Upper lobe of left lung (tissue), 6 donors: ENCODE results near the gene FNDC3A. TPM values are rescaled to one million over a fixed set of nuclear protein-coding genes. Genes with fewer than 3 reads are reported as not detected.
A peak's percentile ranks its signal among the peaks of the same experiment; 100 is the strongest.

Experiments
- ATAC-seq, 2 donors: fragments of 200-7000 bp; cut with Tn5 transposase; one replicate each; pipeline ENCODE4 v1.9.1; 2022; ENCODE audit warnings: mild to moderate bottlenecking in 2 of 2, moderate library complexity in 2 of 2; ENCODE audit not compliant: low FRiP score in 2 of 2
- DNase-seq, 2 donors: peaks; one replicate each; pipeline ENCODE4 v3.0.0-alpha.2; 2019 to 2020
- H3K27ac ChIP-seq, 4 donors: fragments of 200-600 bp; sonication (generic); one replicate each; pipeline ENCODE4 v1.5.1; 2016 to 2019
- H3K27me3 ChIP-seq, 4 donors: fragments of 200-600 bp; sonication (generic); one replicate each; pipeline ENCODE4 v1.5.1; 2017 to 2019
- H3K36me3 ChIP-seq, 4 donors: fragments of 200-600 bp; sonication (generic); one replicate each; pipeline ENCODE4 v1.5.1; 2016 to 2019
- H3K4me1 ChIP-seq, 4 donors: fragments of 200-600 bp; sonication (generic); one replicate each; pipeline ENCODE4 v1.5.1; 2018 to 2019
- H3K4me3 ChIP-seq, 4 donors: fragments of 200-600 bp; sonication (generic); one replicate each; pipeline ENCODE4 v1.5.1; 2017 to 2019; ENCODE audit warnings: mild to moderate bottlenecking in 2 of 4, moderate library complexity in 1 of 4
- H3K9me3 ChIP-seq, 4 donors: fragments of 200-600 bp; sonication (generic); one replicate each; pipeline ENCODE4 v1.5.1; 2018 to 2019
- EP300 ChIP-seq, 4 donors: sonication (generic); formaldehyde crosslinking; IDR thresholded peaks; one replicate each; pipeline ENCODE4 v1.5.1; 2017; ENCODE audit warnings: antibody characterized with exemption in 4 of 4, control low read depth in 2 of 4
- POLR2A ChIP-seq, 4 donors: fragments of 450-650 bp; IDR thresholded peaks; one replicate each; pipeline ENCODE4 v1.5.1; 2016 to 2017; ENCODE audit warnings: antibody characterized with exemption in 4 of 4, mild to moderate bottlenecking in 2 of 4
- POLR2AphosphoS5 ChIP-seq, 2 donors: sonication (generic); formaldehyde crosslinking; IDR thresholded peaks; one replicate each; pipeline ENCODE4 v1.5.1; 2017; ENCODE audit warnings: antibody characterized with exemption in 2 of 2
- WGBS, 2 donors: methylation state at CpG; one replicate each; pipeline ENCODE4 v1.1.5; 2017 to 2018; 5-methylcytosine and 5-hydroxymethylcytosine counted together
- total RNA-seq, 6 donors: library from RNA; depleted of rRNA in 4 of 6; stranded (reverse); fragments of >200 nt in 4 of 6; gene quantifications; one replicate each; pipeline versions ENCODE4 v1.1.0 to v1.2.1, GENCODE V29; 2016 to 2021
- TF ChIP-seq, protein P1 (sequence below), 6 experiments: fragments of 450-650 bp in 4 of 6; fragments of 200-600 bp in 2 of 6; sonication (generic) in 2 of 6; IDR thresholded peaks; one replicate each; pipeline ENCODE4 v1.5.1; 2016 to 2019; ENCODE audit warnings: antibody characterized with exemption in 6 of 6
- donor health status: DM: no; HTN: no; CAD: no; lungs with moderate emphysema.
- donor health status: DM: no; HTN: yes; CAD: no; lungs with severe emphysema.

Gene FNDC3A
- total RNA-seq, 6 donors from 2014 or later, result 22.9 to 62.3 (median 44.6) TPM

DNA sequence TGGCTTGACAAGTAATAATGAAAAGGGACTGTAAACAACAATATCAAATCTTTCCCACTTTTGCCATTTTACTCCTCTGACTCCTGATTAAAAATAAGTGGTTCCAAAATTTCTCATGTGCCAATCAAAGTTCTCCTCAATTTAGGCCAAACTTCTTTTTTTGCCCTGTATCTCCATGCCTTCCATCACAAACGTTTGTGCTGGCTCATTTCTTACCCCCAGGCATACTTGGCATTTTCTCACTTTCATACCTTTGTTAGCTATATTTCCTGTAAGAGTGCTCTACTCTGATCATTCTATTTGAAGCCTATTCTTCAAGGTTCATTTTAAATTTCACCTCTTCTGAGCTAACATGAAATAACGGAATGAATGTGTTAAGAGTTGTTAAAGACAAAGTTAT is 10.0 kb upstream of the FNDC3A start:
- no peak for DNase-seq
- no peak for ATAC-seq
- WGBS, 2 donors, result 63 to 68% methylated on average over 2 of the region's 2 CpGs

DNA sequence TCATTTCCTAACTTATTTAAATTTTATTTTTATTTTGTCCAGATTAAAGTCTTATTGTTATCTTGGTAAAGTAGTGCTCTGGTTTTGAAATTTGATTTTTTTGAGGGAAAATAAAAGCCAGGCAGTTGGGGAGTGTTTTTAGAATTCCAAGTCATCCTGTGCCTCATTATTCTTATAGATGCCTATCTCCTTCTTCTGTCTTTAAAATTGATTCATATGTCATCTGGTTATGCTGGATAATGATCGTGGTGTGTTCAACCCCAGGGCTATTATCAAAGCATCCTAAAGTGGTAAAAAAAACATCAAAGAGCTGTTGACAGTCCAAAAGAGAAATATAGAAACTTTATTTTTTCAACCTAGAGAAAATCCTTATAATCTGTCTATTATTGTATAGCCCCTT is 6.0 kb upstream of the FNDC3A start:
- DNase-seq, result no peak
- no peak for ATAC-seq
- Histone ChIP-seq H3K27ac (no peak overlapping the region), H3K4me1 (peaks cover 0 to 3% (median under 1%) of the 10 kb centered on the region in 4 donors), H3K9me3 (peaks cover 0 to 8% (median 0%) of the 10 kb centered on the region in 4 donors), H3K4me3 (no peak overlapping the region), H3K36me3 (no peaks in the 10 kb centered on the region), H3K27me3 (no peaks in the 10 kb centered on the region)
- TF ChIP-seq EP300 (IDR thresholded peaks at IDR 0.05), result no peak
- no peak for TF ChIP-seq POLR2A (IDR thresholded peaks at IDR 0.05)
- WGBS, 2 donors, result 69 to 74% methylated on average over 1 of the region's 1 CpG

More for the DNA sequence above, 10.0 kb upstream of the FNDC3A start:
- Histone ChIP-seq H3K36me3 (no peaks in the 10 kb centered on the region), H3K4me1 (no peaks in the 10 kb centered on the region), H3K4me3 (no peak overlapping the region), H3K9me3 (no peaks in the 10 kb centered on the region), H3K27me3 (no peaks in the 10 kb centered on the region), H3K27ac (no peak overlapping the region)
- TF ChIP-seq, protein P1, sequence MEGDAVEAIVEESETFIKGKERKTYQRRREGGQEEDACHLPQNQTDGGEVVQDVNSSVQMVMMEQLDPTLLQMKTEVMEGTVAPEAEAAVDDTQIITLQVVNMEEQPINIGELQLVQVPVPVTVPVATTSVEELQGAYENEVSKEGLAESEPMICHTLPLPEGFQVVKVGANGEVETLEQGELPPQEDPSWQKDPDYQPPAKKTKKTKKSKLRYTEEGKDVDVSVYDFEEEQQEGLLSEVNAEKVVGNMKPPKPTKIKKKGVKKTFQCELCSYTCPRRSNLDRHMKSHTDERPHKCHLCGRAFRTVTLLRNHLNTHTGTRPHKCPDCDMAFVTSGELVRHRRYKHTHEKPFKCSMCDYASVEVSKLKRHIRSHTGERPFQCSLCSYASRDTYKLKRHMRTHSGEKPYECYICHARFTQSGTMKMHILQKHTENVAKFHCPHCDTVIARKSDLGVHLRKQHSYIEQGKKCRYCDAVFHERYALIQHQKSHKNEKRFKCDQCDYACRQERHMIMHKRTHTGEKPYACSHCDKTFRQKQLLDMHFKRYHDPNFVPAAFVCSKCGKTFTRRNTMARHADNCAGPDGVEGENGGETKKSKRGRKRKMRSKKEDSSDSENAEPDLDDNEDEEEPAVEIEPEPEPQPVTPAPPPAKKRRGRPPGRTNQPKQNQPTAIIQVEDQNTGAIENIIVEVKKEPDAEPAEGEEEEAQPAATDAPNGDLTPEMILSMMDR (IDR thresholded peaks at IDR 0.05), result no peak
- TF ChIP-seq POLR2A (IDR thresholded peaks at IDR 0.05) (no peak), EP300 (IDR thresholded peaks at IDR 0.05) (no peak), POLR2AphosphoS5 (IDR thresholded peaks at IDR 0.05) (no peak)

DNA sequence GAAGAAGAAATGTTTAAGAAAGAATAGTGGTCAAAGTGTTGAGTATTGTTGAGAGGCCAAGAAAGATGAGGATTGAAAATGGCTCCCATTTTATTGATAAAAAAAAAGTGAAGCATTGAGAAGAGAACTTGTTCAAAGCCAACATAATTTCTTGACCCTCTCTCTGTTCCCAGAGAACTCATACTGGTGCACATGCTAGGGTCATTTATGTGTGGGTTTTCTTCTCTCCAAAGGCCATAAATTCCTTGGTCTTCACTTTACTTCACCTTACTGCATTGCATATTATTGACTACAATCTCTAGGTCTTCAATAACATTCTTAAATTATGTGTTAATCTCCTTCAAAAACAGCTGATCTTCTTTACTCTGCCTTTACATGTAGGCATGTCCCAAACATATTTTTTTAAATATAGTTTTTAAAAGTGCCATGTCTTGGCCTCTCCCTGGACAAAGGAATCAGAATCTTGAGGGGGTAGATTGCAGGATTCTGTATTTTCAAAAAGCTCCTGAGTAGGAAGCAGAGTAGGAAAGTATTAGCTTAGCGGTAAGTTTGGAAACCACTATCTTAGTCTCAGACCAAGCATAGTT is 1.8 kb upstream of the FNDC3A start:
- H3K36me3 ChIP-seq, result no peaks in the 10 kb centered on the region
- TF ChIP-seq POLR2AphosphoS5 (IDR thresholded peaks at IDR 0.05), result no peak
- no peak for TF ChIP-seq POLR2A (IDR thresholded peaks at IDR 0.05)
- TF ChIP-seq, protein P1 (IDR thresholded peaks at IDR 0.05), result no peak
- no peak for TF ChIP-seq EP300 (IDR thresholded peaks at IDR 0.05)
- DNase-seq, result no peak
- peaks cover 12 to 25% (median 18%) of the 10 kb centered on the region in 4 donors for H3K4me1 ChIP-seq
- peaks cover 0 to 8% (median 2%) of the 10 kb centered on the region in 4 donors for H3K9me3 ChIP-seq
- H3K4me3 ChIP-seq, result no peak overlapping the region
- WGBS, 2 donors, result 89 to 100% methylated on average over 1 of the region's 1 CpG
- H3K27ac ChIP-seq, result no peak overlapping the region
- no peaks in the 10 kb centered on the region for H3K27me3 ChIP-seq
- no peak for ATAC-seq

DNA sequence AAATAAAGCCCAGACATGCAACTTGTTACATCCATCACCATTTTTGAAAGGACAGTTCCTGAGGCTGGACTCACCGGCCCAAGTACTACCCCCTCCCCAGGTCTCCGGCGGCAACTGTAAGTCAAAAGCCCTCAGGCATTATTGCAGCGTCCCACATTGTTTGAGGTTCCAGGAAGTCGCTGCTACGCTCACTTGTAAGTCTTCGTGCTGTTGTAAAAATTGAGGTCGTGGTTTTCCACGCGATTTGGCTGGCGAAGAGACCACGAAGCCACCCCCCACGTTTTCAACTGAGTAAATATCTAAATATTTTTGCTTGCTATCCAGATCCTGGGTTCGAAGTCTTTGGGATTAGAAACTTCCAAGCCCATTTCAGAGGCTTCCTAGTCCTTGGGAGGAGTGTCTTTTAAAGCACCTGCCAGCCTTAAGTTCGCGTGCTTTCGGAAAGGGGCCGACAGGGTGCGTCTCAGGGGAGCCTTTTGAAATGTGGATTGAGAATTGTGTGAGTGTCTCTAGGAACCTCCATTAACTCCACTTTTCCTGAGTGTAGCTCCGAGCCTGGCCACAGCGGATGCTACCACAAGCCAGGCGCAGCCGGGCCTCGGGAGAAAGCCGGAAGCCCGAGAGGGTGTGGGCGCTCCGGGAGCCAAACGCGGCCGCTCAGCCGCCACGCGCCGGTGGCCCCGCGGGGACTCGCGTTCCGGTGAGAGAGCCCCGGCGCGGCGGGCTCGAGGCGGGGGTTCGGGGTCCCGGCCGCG is 434 bp upstream of the FNDC3A start:
- peak; percentile 58 to 62 for ATAC-seq
- WGBS, 2 donors, result 0 to 2% methylated on average over 20 to 22 of the region's 50 CpGs

More for the DNA sequence above, 434 bp upstream of the FNDC3A start:
- DNase-seq, result peak in 1 of 2 donors; percentile 67
- peak in 1 of 4 donors; percentile 40 for TF ChIP-seq POLR2A (IDR thresholded peaks at IDR 0.05)
- TF ChIP-seq EP300 (IDR thresholded peaks at IDR 0.05), result no peak
- TF ChIP-seq POLR2AphosphoS5 (IDR thresholded peaks at IDR 0.05), result peak in 1 of 2 donors; percentile 3
- TF ChIP-seq, protein P1 (IDR thresholded peaks at IDR 0.05), result peak in 2 of 6 experiments; percentile 30 to 32
- Histone ChIP-seq H3K4me1 (peaks cover 18 to 30% (median 24%) of the 10 kb centered on the region in 4 donors), H3K36me3 (no peaks in the 10 kb centered on the region), H3K27me3 (no peaks in the 10 kb centered on the region), H3K27ac (peak overlapping the region; percentile 98 to 100 (median 100)), H3K4me3 (peak overlapping the region; percentile 81 to 92 (median 87)), H3K9me3 (peaks cover 0 to 8% (median 2%) of the 10 kb centered on the region in 4 donors)
